Choroid plexus epithelial cell (primary cell): ENCODE data around the gene RIC3.

Source experiments
- DNase-seq: peaks from one replicate; pipeline ENCODE4 v3.0.0-alpha.2; 2010; ENCODE audit warnings: low read depth
- H3K4me3 ChIP-seq: 2 replicates; pipeline ENCODE4 v1.5.1; 2011; ENCODE audit warnings: low read depth, mild to moderate bottlenecking, control low read depth, low read length, moderate library complexity
- CTCF ChIP-seq: conservative IDR thresholded peaks from 2 replicates; pipeline ENCODE4 v1.5.1; 2011; ENCODE audit warnings: low read depth, mild to moderate bottlenecking, control low read depth, inconsistent platforms, low read length, moderate library complexity

The RIC3 gene

GRCh38 chr11:8192016-8192895 is 23.4 kb upstream of the RIC3 start:
- TF ChIP-seq CTCF: peak; percentile 94
- DNase-seq: peak; percentile 85
- H3K4me3 ChIP-seq: no peak overlapping the region

GRCh38 chr11:8190431-8190830 is 21.6 kb upstream of the RIC3 start:
- no peak overlapping the region for H3K4me3 ChIP-seq
- TF ChIP-seq CTCF: no peak
- DNase-seq: no peak

GRCh38 chr11:8186429-8186828 is 17.6 kb upstream of the RIC3 start:
- DNase-seq: no peak
- no peak for TF ChIP-seq CTCF
- no peak overlapping the region for H3K4me3 ChIP-seq

GRCh38 chr11:8183111-8183510 is 14.3 kb upstream of the RIC3 start:
- no peak for TF ChIP-seq CTCF
- no peak overlapping the region for H3K4me3 ChIP-seq
- DNase-seq: peak; percentile 8

GRCh38 chr11:8180469-8180868 is 11.6 kb upstream of the RIC3 start:
- TF ChIP-seq CTCF: no peak
- H3K4me3 ChIP-seq: no peak overlapping the region
- no peak for DNase-seq

- no peak for DNase-seq
- TF ChIP-seq CTCF: no peak
- no peak overlapping the region for H3K4me3 ChIP-seq
These were observed 9.5 kb upstream of the RIC3 start for GRCh38 chr11:8178297-8178696.

GRCh38 chr11:8177136-8177535 is 8.3 kb upstream of the RIC3 start:
- DNase-seq: no peak
- no peak overlapping the region for H3K4me3 ChIP-seq
- TF ChIP-seq CTCF: no peak
